PC-3 (cell line): ENCODE results near the gene CCM2. TPM values are rescaled to one million over a fixed set of nuclear protein-coding genes. Genes with fewer than 3 reads are reported as not detected.

Source experiments
- ATAC-seq: fragments of 200-7000 bp; cut with Tn5 transposase; 2 replicates; pipeline ENCODE4 v1.9.1; 2020; ENCODE audit warnings: mild to moderate bottlenecking, moderate library complexity
- BruUV-seq: library from RNA; stranded (reverse); fragments of 400-500 nt; replicated peaks from 2 replicates; lab custom pipeline; 2021; lab: Mats Ljungman, UMichigan
- CTCF ChIA-PET: fragments of 300-600 bp; sonication (Branson Sonifier 250); formaldehyde crosslinking; loops from one replicate; lab custom pipeline; 2022; ENCODE audit warnings: antibody characterized with exemption; lab: Charles Lee
- POLR2A ChIA-PET: fragments of 300-600 bp; sonication (Branson Sonifier 250); formaldehyde crosslinking; loops from one replicate; lab custom pipeline; 2022; ENCODE audit warnings: antibody characterized with exemption; ENCODE audit not compliant: unreplicated experiment; lab: Charles Lee
- DNase-seq: peaks from one replicate; pipeline ENCODE4 v3.0.0-alpha.2; 2015
- H2AFZ ChIP-seq: fragments of 300-600 bp; sonication (generic); 2 replicates; pipeline ENCODE4 v1.6.0; 2016; ENCODE audit warnings: antibody characterized with exemption, low read length
- H3F3A ChIP-seq: fragments of 300-600 bp; sonication (generic); one replicate; pipeline ENCODE4 v1.6.0; 2017; ENCODE audit warnings: antibody characterized with exemption, low read length, control low read depth, mild to moderate bottlenecking; ENCODE audit not compliant: unreplicated experiment
- H3K27ac ChIP-seq: fragments of 300-600 bp; sonication (generic); 2 replicates; pipeline ENCODE4 v1.5.1; 2016; ENCODE audit warnings: mild to moderate bottlenecking, low read length
- H3K27me3 ChIP-seq: fragments of 300-600 bp; sonication (generic); 2 replicates; pipeline ENCODE4 v1.6.1; 2016; ENCODE audit warnings: low read length, mixed read lengths
- H3K36me3 ChIP-seq: fragments of 300-600 bp; sonication (generic); 2 replicates; pipeline ENCODE4 v1.6.1; 2016; ENCODE audit warnings: low read depth, mixed run types, low read length, mixed read lengths
- H3K4me1 ChIP-seq: fragments of 300-600 bp; sonication (generic); 2 replicates; pipeline ENCODE4 v1.5.1; 2016; ENCODE audit warnings: low read length; ENCODE audit not compliant: insufficient read depth
- H3K4me2 ChIP-seq: fragments of 300-600 bp; sonication (generic); 2 replicates; pipeline ENCODE4 v1.6.0; 2016; ENCODE audit warnings: low read length
- H3K4me3 ChIP-seq: fragments of 300-600 bp; sonication (generic); 2 replicates; pipeline ENCODE4 v1.5.1; 2016; ENCODE audit warnings: mild to moderate bottlenecking, low read length, mixed read lengths
- H3K79me2 ChIP-seq: fragments of 300-600 bp; sonication (generic); 2 replicates; pipeline ENCODE4 v1.6.1; 2017; ENCODE audit warnings: low read length, mixed read lengths
- H3K9ac ChIP-seq: fragments of 300-600 bp; sonication (generic); 2 replicates; pipeline ENCODE4 v1.6.0; 2016; ENCODE audit warnings: mild to moderate bottlenecking, low read length
- H3K9me2 ChIP-seq: fragments of 300-600 bp; sonication (generic); replicated peaks from 2 replicates; pipeline ENCODE4 v1.6.1; 2016; ENCODE audit warnings: mixed run types, low read length, mixed read lengths
- H3K9me3 ChIP-seq: fragments of 300-600 bp; sonication (generic); 2 replicates; pipeline ENCODE4 v1.6.1; 2016; ENCODE audit warnings: low read length, mixed read lengths
- H4K20me1 ChIP-seq: fragments of 300-600 bp; sonication (generic); 2 replicates; pipeline ENCODE4 v1.6.1; 2016; ENCODE audit warnings: low read length, mixed read lengths
- EZH2 ChIP-seq: fragments of 300-600 bp; sonication (generic); IDR thresholded peaks from one replicate; pipeline ENCODE4 v1.6.1; 2017; ENCODE audit warnings: antibody characterized with exemption, mild to moderate bottlenecking, low read length; ENCODE audit not compliant: unreplicated experiment
- EZH2phosphoT487 ChIP-seq: fragments of 300-600 bp; sonication (generic); IDR thresholded peaks from 2 replicates; pipeline ENCODE4 v1.6.1; 2018; ENCODE audit warnings: mild to moderate bottlenecking, antibody characterized with exemption, low read length, borderline replicate concordance
- intact Hi-C: fragments of 100-400 bp; cut with micrococcal nuclease; formaldehyde crosslinking; loops from 2 replicates; pipeline ENCODE4 v1.9.0; 2023
- total RNA-seq: library from RNA; depleted of rRNA; stranded (reverse); fragments of >200 nt; gene quantifications from 2 replicates; pipeline ENCODE4 v1.2.3, GENCODE V29; 2014
- TF ChIP-seq, protein P1 (sequence below): fragments of 300-600 bp; sonication (generic); conservative IDR thresholded peaks from 2 replicates; pipeline ENCODE4 v1.5.1; 2017; ENCODE audit warnings: antibody characterized with exemption, low read depth, mild to moderate bottlenecking, low read length

The CCM2 gene
- total RNA-seq, 1 experiment from 2014 or later = 56.6 TPM

- Histone ChIP-seq H3K79me2 (peaks cover 39% of the 10 kb centered on the region), H3K27me3 (no peaks in the 10 kb centered on the region), H3F3A (peaks cover 13% of the 10 kb centered on the region), H3K27ac (peak overlapping the region; percentile 69; the same call in 1 of the 2 replicates), H3K4me1 (peaks cover 19% of the 10 kb centered on the region), H3K36me3 (peaks cover 37% of the 10 kb centered on the region), H3K4me3 (peak overlapping the region; percentile 92), H3K4me2 (peak overlapping the region; percentile 99), H3K9me2 (no peaks in the 10 kb centered on the region), H4K20me1 (peaks cover 35% of the 10 kb centered on the region), H3K9ac (peak overlapping the region; percentile 99), H2AFZ (no peak overlapping the region), H3K9me3 (no peaks in the 10 kb centered on the region)
- intact Hi-C loops = loop anchor here (5.0 kb wide), 1 partner anchor 98 kb away; the partner anchor contains the start of gene PURB
- BruUV-seq = no TSS peak
- TF ChIP-seq, protein P1, sequence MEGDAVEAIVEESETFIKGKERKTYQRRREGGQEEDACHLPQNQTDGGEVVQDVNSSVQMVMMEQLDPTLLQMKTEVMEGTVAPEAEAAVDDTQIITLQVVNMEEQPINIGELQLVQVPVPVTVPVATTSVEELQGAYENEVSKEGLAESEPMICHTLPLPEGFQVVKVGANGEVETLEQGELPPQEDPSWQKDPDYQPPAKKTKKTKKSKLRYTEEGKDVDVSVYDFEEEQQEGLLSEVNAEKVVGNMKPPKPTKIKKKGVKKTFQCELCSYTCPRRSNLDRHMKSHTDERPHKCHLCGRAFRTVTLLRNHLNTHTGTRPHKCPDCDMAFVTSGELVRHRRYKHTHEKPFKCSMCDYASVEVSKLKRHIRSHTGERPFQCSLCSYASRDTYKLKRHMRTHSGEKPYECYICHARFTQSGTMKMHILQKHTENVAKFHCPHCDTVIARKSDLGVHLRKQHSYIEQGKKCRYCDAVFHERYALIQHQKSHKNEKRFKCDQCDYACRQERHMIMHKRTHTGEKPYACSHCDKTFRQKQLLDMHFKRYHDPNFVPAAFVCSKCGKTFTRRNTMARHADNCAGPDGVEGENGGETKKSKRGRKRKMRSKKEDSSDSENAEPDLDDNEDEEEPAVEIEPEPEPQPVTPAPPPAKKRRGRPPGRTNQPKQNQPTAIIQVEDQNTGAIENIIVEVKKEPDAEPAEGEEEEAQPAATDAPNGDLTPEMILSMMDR = no peak
- TF ChIP-seq EZH2phosphoT487 (no peak), EZH2 (no peak)
- ChIA-PET CTCF (interaction anchor here (0.6 to 1.3 kb wide), 2 partner anchors 14 to 125 kb away, joined by 5 to 14 read pairs; no protein-coding TSS in a partner anchor), POLR2A (interaction anchor here (0.6 to 1.4 kb wide), 2 partner anchors 14 to 644 kb away, joined by 3 to 18 read pairs; partner anchors contain the start of gene CCM2)
- ATAC-seq = no peak
- no peak for DNase-seq
Observed at GRCh38 chr7:44985033-44985695, 14.8 kb upstream of the CCM2 start.

DNA sequence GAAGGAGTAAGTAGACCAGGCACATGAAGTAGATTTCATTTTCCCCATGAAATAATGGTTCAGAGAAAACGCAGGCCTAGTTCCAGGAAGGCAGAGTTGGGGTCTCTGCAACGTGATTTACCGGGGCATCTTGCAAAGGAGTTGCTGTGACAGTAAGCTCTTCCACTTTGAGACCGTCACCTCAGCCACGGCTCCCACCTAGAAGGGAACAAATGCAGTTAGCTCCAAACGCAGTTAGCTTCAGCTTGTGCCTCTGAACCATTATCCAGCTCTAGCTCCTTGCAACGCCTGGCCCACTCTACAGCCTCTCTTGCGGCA lies 14.1 kb upstream of the CCM2 start:
- Histone ChIP-seq H3K9ac (peak overlapping the region; percentile 99), H3K36me3 (peaks cover 37% of the 10 kb centered on the region), H3F3A (peaks cover 13% of the 10 kb centered on the region), H3K9me3 (no peaks in the 10 kb centered on the region), H3K4me2 (peak overlapping the region; percentile 99), H4K20me1 (peaks cover 35% of the 10 kb centered on the region), H3K4me3 (peak overlapping the region; percentile 92), H3K4me1 (peaks cover 19% of the 10 kb centered on the region), H3K79me2 (peaks cover 39% of the 10 kb centered on the region), H3K9me2 (no peaks in the 10 kb centered on the region), H3K27me3 (no peaks in the 10 kb centered on the region), H2AFZ (peak overlapping the region; percentile 87; the same call in 1 of the 2 replicates), H3K27ac (peak overlapping the region; percentile 69)
- CTCF ChIA-PET = interaction anchor here (0.6 to 1.3 kb wide), 2 partner anchors 13 to 124 kb away, joined by 5 to 14 read pairs; no protein-coding TSS in a partner anchor
- POLR2A ChIA-PET = interaction anchor here (0.6 to 1.4 kb wide), 3 partner anchors 14 to 645 kb away, joined by 3 to 18 read pairs (median 4); partner anchors contain the start of gene CCM2
- intact Hi-C loops = loop anchor here (1.0 to 5.0 kb wide), 2 partner anchors 99 to 125 kb away; partner anchors contain the start of genes PURB and TBRG4
- TF ChIP-seq, protein P1 = no peak
- TF ChIP-seq EZH2 (no peak), EZH2phosphoT487 (no peak)
- BruUV-seq = no TSS peak
- DNase-seq = no peak
- ATAC-seq = no peak
